ENCODE measurements around the gene SORCS2.

The SORCS2 gene

DNA sequence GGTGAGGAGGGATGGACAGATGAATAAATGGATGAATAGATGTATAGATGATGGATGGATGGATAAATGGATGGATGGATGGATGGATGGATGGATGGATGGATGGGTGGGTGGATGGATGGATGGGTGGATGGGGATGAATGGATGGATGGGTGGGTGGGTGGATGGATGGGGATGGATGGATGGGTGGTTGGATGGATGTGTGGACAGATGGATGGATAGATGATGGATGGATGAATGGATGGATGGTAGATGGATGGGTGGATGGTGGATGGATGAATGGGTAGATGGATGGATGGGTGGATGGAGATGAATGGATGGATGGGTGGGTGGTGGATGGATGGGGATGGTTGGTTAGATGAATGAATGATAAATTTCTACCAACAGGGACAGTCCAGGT is 449.4 kb downstream of the SORCS2 start:
- no peak overlapping the region for H2BK120ac ChIP-seq (ENCODE audit: low read depth, low read length)
- H2AFZ ChIP-seq (ENCODE audit: low read depth, low read length), result no peak overlapping the region
- H3K23ac ChIP-seq (ENCODE audit: low read length in 2 of 2), result no peak overlapping the region
- H3K4ac ChIP-seq (ENCODE audit: low read depth in 1 of 2, low read length in 2 of 2), result no peak overlapping the region
- no peak overlapping the region for H3K4me3 ChIP-seq (ENCODE audit: insufficient read depth in 1 of 2, low read depth in 1 of 2, low read length in 2 of 2)
- no peaks in the 10 kb centered on the region for H3K79me1 ChIP-seq (replicated peaks; ENCODE audit: low read length, poor library complexity, severe bottlenecking)
- H3K9ac ChIP-seq (ENCODE audit: low read length), result no peak overlapping the region
- H3K14ac ChIP-seq (ENCODE audit: low read length in 2 of 2), result no peak overlapping the region
- H3K9me3 ChIP-seq (ENCODE audit: control insufficient read depth, low read length), result peaks cover 6% of the 10 kb centered on the region
- H3K4me2 ChIP-seq (ENCODE audit: low read length, poor library complexity, severe bottlenecking), result no peak overlapping the region
- H3K27ac ChIP-seq (ENCODE audit: low read length, poor library complexity, severe bottlenecking), result no peak overlapping the region
- H3K36me3 ChIP-seq (ENCODE audit: control insufficient read depth in 1 of 2, insufficient read depth in 2 of 2, low read depth in 1 of 2, low read length in 2 of 2), result peaks cover 0 to 12% of the 10 kb centered on the region in 2 experiments
- no peak overlapping the region for H3K18ac ChIP-seq (ENCODE audit: low read depth in 1 of 2, low read length in 2 of 2)
- no peak overlapping the region for H2BK5ac ChIP-seq (ENCODE audit: low read depth, low read length, poor library complexity, severe bottlenecking)
- no peak overlapping the region for H2BK12ac ChIP-seq (ENCODE audit: low read length in 2 of 2)
- peaks cover 2% of the 10 kb centered on the region for H3K4me1 ChIP-seq (ENCODE audit: control insufficient read depth, insufficient read depth, low read depth, low read length)
- H4K91ac ChIP-seq (ENCODE audit: low read length), result no peak overlapping the region
- H2BK15ac ChIP-seq (ENCODE audit: low read depth, poor library complexity, severe bottlenecking), result no peak overlapping the region
- H4K8ac ChIP-seq (ENCODE audit: low read length), result peak overlapping the region; percentile 49
- no peak for DNase-seq
- no peak overlapping the region for H2AK5ac ChIP-seq (ENCODE audit: low read length, severe bottlenecking)
- H3K27me3 ChIP-seq (ENCODE audit: control insufficient read depth in 1 of 2, insufficient read depth in 1 of 2, low read length in 2 of 2), result peaks cover 4 to 15% of the 10 kb centered on the region in 2 experiments

DNA sequence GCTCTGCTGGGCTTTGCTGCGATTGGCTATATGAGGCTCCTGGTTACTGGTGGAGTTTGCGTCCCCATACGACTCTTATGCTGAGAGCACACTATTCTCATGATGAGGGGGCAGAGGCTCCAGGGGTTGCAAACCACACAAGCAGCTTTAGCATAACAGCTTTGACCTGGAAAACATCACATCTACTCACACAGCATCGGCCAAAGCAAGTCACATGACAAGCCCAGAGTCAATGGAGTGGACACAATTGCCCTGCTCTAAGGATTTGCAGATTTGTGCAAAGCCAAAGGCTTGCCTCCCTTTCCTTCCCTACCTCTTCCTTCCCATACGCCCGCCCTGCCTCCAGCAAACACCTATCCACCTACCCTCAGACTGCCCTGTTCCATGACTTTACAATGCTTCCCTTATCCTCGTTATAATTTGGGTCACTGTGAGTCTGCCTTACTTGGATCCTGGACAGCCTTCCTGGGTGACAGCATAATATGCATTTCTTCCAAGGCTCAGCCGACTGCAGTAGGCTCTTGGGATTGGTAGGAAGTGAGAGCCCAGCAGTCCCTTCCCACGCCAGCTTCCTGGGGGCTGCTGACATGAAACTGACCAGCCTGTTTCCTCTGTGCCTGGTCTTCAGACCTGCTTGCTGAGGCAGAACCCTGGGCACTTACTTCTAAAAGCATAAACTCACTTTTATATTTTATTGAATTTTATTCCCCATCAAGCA is 450.6 kb downstream of the SORCS2 start:
- H3K14ac ChIP-seq (ENCODE audit: low read length in 2 of 2), result no peak overlapping the region
- peaks cover 0 to 15% of the 10 kb centered on the region in 2 experiments for H3K36me3 ChIP-seq (ENCODE audit: control insufficient read depth in 1 of 2, insufficient read depth in 2 of 2, low read depth in 1 of 2, low read length in 2 of 2)
- H3K23ac ChIP-seq (ENCODE audit: low read length in 2 of 2), result peak overlapping the region in 1 of 2 experiments; percentile 63

DNA sequence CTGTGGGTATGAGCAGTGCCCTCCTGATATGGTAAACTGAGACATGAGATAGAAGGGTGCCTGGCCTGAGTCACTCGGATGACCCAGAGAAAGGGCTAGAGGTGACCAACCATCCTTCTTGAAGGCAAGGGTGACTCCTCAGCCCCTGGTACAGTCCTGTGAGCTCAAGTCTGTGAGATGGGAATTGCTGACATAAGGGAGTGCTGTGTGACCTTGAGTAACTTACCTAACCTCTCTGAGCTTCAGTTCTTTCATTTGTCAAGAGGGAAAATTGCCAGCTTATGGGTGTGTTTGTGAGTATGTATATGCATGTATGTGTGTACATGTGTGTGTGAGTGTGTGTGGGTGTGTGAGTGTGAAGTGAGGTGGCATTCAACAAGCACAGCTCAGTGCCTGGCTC is 452.8 kb downstream of the SORCS2 start:
- no peak for DNase-seq
- H3K4me1 ChIP-seq (ENCODE audit: control insufficient read depth, insufficient read depth, low read depth, low read length), result peaks cover 25% of the 10 kb centered on the region
- H3K27ac ChIP-seq (ENCODE audit: low read length, poor library complexity, severe bottlenecking), result no peak overlapping the region
- no peak overlapping the region for H3K4me2 ChIP-seq (ENCODE audit: low read length, poor library complexity, severe bottlenecking)
- no peak overlapping the region for H4K91ac ChIP-seq (ENCODE audit: low read length)
- no peaks in the 10 kb centered on the region for H3K79me1 ChIP-seq (replicated peaks; ENCODE audit: low read length, poor library complexity, severe bottlenecking)
- H2BK15ac ChIP-seq (ENCODE audit: low read depth, poor library complexity, severe bottlenecking), result no peak overlapping the region
- no peak overlapping the region for H2BK5ac ChIP-seq (ENCODE audit: low read depth, low read length, poor library complexity, severe bottlenecking)
- no peak overlapping the region for H3K4me3 ChIP-seq (ENCODE audit: insufficient read depth in 1 of 2, low read depth in 1 of 2, low read length in 2 of 2)
- WGBS, result 91% methylated on average over 1 of the region's 1 CpG
- no peak overlapping the region for H3K9ac ChIP-seq (ENCODE audit: low read length)
- no peak overlapping the region for H2AK5ac ChIP-seq (ENCODE audit: low read length, severe bottlenecking)
- H2AFZ ChIP-seq (ENCODE audit: low read depth, low read length), result no peak overlapping the region
- H3K27me3 ChIP-seq (ENCODE audit: control insufficient read depth in 1 of 2, insufficient read depth in 1 of 2, low read length in 2 of 2), result peaks cover 4 to 11% of the 10 kb centered on the region in 2 experiments
- H3K14ac ChIP-seq (ENCODE audit: low read length in 2 of 2), result no peak overlapping the region
- H2BK12ac ChIP-seq (ENCODE audit: low read length in 2 of 2), result peak overlapping the region; percentile 38 to 48
- H3K36me3 ChIP-seq (ENCODE audit: control insufficient read depth in 1 of 2, insufficient read depth in 2 of 2, low read depth in 1 of 2, low read length in 2 of 2), result peaks cover 0 to 15% of the 10 kb centered on the region in 2 experiments
- H3K9me3 ChIP-seq (ENCODE audit: control insufficient read depth, low read length), result peaks cover 6% of the 10 kb centered on the region
- H4K8ac ChIP-seq (ENCODE audit: low read length), result no peak overlapping the region
- no peak overlapping the region for H3K4ac ChIP-seq (ENCODE audit: low read depth in 1 of 2, low read length in 2 of 2)
- no peak overlapping the region for H2BK120ac ChIP-seq (ENCODE audit: low read depth, low read length)
- H3K23ac ChIP-seq (ENCODE audit: low read length in 2 of 2), result no peak overlapping the region
- H3K18ac ChIP-seq (ENCODE audit: low read depth in 1 of 2, low read length in 2 of 2), result no peak overlapping the region

More for the DNA sequence above, 450.6 kb downstream of the SORCS2 start:
- peak; percentile 10 for DNase-seq
- H2BK5ac ChIP-seq (ENCODE audit: low read depth, low read length, poor library complexity, severe bottlenecking), result no peak overlapping the region
- no peaks in the 10 kb centered on the region for H3K79me1 ChIP-seq (replicated peaks; ENCODE audit: low read length, poor library complexity, severe bottlenecking)
- H3K4ac ChIP-seq (ENCODE audit: low read depth in 1 of 2, low read length in 2 of 2), result no peak overlapping the region
- H2BK12ac ChIP-seq (ENCODE audit: low read length in 2 of 2), result peak overlapping the region in 1 of 2 experiments; percentile 73
- H4K91ac ChIP-seq (ENCODE audit: low read length), result peak overlapping the region; percentile 58
- no peak overlapping the region for H3K4me2 ChIP-seq (ENCODE audit: low read length, poor library complexity, severe bottlenecking)
- H2AFZ ChIP-seq (ENCODE audit: low read depth, low read length), result no peak overlapping the region
- no peak overlapping the region for H2BK15ac ChIP-seq (ENCODE audit: low read depth, poor library complexity, severe bottlenecking)
- H3K18ac ChIP-seq (ENCODE audit: low read depth in 1 of 2, low read length in 2 of 2), result peak overlapping the region; percentile 23 to 59
- peaks cover 5% of the 10 kb centered on the region for H3K4me1 ChIP-seq (ENCODE audit: control insufficient read depth, insufficient read depth, low read depth, low read length)
- H3K27ac ChIP-seq (ENCODE audit: low read length, poor library complexity, severe bottlenecking), result no peak overlapping the region
- no peak overlapping the region for H3K9ac ChIP-seq (ENCODE audit: low read length)
- peak overlapping the region; percentile 57 for H4K8ac ChIP-seq (ENCODE audit: low read length)
- WGBS, result 62% methylated on average over 9 of the region's 9 CpGs
- peaks cover 6% of the 10 kb centered on the region for H3K9me3 ChIP-seq (ENCODE audit: control insufficient read depth, low read length)
- no peak overlapping the region for H2BK120ac ChIP-seq (ENCODE audit: low read depth, low read length)
- no peak overlapping the region for H2AK5ac ChIP-seq (ENCODE audit: low read length, severe bottlenecking)
- peaks cover 4 to 11% of the 10 kb centered on the region in 2 experiments for H3K27me3 ChIP-seq (ENCODE audit: control insufficient read depth in 1 of 2, insufficient read depth in 1 of 2, low read length in 2 of 2)
- no peak overlapping the region for H3K4me3 ChIP-seq (ENCODE audit: insufficient read depth in 1 of 2, low read depth in 1 of 2, low read length in 2 of 2)

DNA sequence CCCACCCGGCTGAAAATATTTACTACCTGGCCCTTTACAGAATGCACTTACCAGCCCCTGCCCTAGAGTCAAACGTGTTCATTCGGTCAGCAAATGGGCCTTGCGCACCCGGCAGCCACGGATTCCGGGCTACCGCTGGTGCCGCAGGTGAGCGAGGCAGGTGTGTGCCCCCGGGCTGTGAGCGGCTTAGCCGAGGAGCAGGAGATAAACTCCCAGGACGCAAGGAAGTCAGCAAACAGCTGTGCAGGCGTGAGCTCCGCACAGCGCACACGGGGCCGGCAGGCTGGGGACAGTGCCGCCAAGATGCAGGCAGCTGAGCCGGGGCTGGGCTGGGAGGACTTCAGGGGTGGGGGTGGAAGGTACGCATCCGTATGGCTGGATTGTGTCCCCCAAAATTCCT is 453.6 kb downstream of the SORCS2 start:
- Histone ChIP-seq H3K4me3 (ENCODE audit: insufficient read depth in 1 of 2, low read depth in 1 of 2, low read length in 2 of 2) (no peak overlapping the region), H3K23ac (ENCODE audit: low read length in 2 of 2) (no peak overlapping the region), H2BK15ac (ENCODE audit: low read depth, poor library complexity, severe bottlenecking) (no peak overlapping the region), H3K27ac (ENCODE audit: low read length, poor library complexity, severe bottlenecking) (no peak overlapping the region), H2AK5ac (ENCODE audit: low read length, severe bottlenecking) (no peak overlapping the region), H2BK12ac (ENCODE audit: low read length in 2 of 2) (peak overlapping the region; percentile 8 to 52), H3K9me3 (ENCODE audit: control insufficient read depth, low read length) (peaks cover 6% of the 10 kb centered on the region), H4K8ac (ENCODE audit: low read length) (peak overlapping the region; percentile 39), H3K9ac (ENCODE audit: low read length) (no peak overlapping the region), H3K4me2 (ENCODE audit: low read length, poor library complexity, severe bottlenecking) (no peak overlapping the region), H2BK120ac (ENCODE audit: low read depth, low read length) (no peak overlapping the region), H4K91ac (ENCODE audit: low read length) (peak overlapping the region; percentile 23), H3K79me1 (replicated peaks; ENCODE audit: low read length, poor library complexity, severe bottlenecking) (no peaks in the 10 kb centered on the region), H3K4me1 (ENCODE audit: control insufficient read depth, insufficient read depth, low read depth, low read length) (peaks cover 33% of the 10 kb centered on the region), H3K36me3 (ENCODE audit: control insufficient read depth in 1 of 2, insufficient read depth in 2 of 2, low read depth in 1 of 2, low read length in 2 of 2) (peaks cover 0 to 15% of the 10 kb centered on the region in 2 experiments), H3K27me3 (ENCODE audit: control insufficient read depth in 1 of 2, insufficient read depth in 1 of 2, low read length in 2 of 2) (peaks cover 4 to 11% of the 10 kb centered on the region in 2 experiments), H2BK5ac (ENCODE audit: low read depth, low read length, poor library complexity, severe bottlenecking) (no peak overlapping the region), H3K14ac (ENCODE audit: low read length in 2 of 2) (no peak overlapping the region), H3K4ac (ENCODE audit: low read depth in 1 of 2, low read length in 2 of 2) (peak overlapping the region in 1 of 2 experiments; percentile 61), H2AFZ (ENCODE audit: low read depth, low read length) (no peak overlapping the region), H3K18ac (ENCODE audit: low read depth in 1 of 2, low read length in 2 of 2) (peak overlapping the region in 1 of 2 experiments; percentile 63)
- 97% methylated on average over 21 of the region's 23 CpGs for WGBS
- DNase-seq, result no peak

Data from mesenchymal stem cell (in vitro differentiated cells and primary cell).